Epidermal melanocyte (primary cell): ENCODE results near the gene SEMA3B.
A peak's percentile ranks its signal among the peaks of the same experiment; 100 is the strongest.
"Not testable (repeated sequence)": the region's sequence is repeated elsewhere in the genome, so short reads cannot be mapped to it uniquely, and the experiment has no call there.

Source experiments
- DNase-seq: peaks from one replicate; pipeline ENCODE4 v3.0.0; 2011; ENCODE audit warnings: low spot score; ENCODE audit not compliant: insufficient read length

Gene SEMA3B

DNA sequence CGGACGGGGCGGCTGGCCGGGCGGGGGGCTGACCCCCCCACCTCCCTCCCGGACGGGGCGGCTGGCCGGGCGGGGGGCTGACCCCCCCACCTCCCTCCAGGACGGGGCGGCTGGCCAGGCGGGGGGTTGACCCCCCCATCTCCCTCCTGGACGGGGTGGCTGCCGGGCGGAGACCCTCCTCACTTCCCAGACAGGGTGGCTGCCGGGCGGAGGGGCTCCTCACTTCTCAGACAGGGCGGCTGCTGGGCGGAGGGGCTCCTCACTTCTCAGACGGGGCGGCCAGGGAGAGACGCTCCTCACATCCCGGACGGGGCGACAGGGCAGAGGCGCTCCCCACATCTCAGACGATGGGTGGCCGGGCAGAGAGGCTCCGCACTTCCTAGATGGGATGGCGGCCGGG lies 43.1 kb downstream of the SEMA3B start:
- not testable (repeated sequence) for DNase-seq

DNA sequence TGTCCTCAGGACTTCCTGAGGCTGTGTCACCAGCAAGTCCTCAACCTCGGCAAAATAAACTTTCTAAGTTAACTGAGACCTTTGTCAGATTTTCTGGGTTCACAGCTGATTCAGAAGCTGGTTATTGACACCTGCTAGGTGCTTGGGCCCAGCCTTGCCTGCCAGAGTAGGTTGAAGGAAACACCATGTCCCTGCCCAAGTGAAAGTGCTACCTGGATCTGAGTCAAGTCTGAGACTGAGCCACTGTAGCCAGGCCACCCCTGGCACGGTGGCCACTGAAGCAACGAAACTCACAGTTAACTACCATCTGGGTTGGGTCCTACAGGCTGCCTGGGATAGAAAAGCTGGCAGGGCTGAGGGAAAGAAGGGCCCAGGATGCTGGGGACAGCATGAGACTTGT lies 45.4 kb downstream of the SEMA3B start:
- no peak for DNase-seq

DNA sequence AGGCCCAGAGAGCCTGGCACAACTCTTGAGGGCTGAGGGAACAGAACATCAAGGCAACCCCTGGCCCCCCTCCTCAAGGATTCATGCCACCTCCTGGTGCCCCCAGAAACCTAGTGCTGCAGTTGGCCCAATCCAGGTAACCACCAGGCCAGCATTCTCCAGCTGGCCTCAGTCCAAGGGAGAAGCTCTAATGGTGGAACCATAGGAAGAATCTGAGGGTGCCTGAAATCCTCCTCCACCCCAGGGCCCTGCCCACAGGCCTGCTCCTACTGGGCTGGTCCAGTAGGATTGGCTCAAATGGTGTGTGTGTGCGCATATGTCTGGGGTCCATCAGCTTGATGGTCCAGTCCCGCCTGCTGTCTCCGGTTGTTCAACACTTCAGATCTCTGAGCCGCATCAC lies 45.9 kb downstream of the SEMA3B start:
- no peak for DNase-seq

DNA sequence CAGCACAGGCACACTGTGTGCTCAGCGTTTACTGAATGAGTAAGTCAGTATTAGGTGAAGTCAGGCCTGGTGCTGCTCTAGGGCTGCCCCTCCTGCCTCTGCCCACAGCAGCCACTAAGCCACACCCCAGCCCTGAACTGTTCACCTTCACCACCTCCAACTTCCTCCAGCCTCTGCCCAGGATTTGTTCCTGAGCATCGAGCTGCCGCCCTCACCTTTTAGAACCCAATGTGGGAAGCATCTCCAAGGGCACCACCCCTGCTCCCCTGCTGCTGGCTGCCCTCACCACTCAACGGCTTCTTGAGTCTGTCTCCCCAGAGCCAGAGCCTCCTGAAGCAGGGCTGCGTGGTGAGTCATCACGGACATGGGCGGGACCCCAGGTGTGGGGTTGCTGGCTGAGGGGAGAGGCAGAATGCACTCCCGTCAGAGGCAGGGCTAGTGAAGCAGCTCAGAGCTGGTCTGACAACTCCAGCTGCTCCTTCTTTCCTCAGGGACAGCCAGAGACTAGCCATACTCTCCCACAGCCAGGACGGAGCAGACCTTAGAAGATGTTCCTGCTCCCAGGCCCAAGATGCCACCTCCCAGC lies 47.8 kb downstream of the SEMA3B start:
- no peak for DNase-seq

DNA sequence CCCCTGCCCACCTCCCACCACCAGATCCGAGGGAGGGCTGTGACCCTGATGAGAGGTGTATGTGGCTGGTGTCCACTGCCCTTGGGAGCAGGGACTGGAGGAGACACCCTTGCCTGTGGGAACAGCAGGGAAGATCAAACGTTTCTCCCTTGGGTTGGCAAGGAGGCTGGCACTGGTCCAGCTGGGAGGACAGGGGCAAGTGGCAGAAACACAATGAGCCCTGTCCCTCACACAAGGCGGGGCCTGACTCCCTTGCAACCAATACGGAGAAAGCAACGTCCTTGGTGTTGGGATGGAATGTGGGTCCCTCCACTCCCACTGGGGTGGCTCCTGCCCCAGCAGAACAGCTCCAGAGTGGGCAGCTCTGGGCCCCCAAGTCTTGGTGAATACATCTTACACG lies 48.4 kb downstream of the SEMA3B start:
- no peak for DNase-seq

DNA sequence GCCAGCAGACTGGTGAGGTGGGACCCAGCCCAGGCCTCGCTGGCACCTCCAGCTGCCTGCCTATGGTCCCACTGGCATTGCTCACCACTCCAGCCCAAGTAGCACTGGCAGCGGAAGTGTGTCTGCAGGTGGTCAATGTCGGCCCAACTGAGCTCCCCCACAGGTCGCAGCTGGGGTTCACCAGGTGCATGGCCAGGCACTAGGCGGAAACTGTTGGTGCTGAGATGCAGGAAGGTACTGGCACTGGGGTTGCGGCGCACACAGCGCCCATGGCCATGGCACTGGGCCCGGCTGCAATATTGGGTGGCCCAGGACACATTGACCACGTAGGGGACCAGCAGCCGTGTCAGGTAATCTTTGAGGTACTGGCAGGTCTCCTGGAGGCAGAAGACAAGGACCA lies 49.2 kb downstream of the SEMA3B start:
- no peak for DNase-seq

DNA sequence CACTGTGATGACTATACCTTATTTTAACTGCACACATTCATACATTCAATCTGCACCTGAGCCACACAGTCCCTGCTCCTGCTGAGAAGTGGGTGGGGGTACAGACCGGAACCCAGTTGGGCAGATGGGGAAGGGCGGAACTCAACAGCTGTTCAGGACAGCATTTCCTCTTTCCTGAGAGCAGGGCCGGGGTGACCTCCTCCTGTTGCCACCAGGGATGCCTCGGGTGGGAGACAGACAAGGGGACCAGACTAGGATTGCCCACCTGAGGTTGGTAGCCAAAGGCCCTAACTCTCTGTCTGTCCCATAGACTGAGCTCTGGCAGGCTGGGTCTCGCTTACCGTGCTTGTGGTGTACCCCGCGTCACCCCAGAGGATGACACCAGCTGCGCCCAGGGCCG lies 49.7 kb downstream of the SEMA3B start:
- DNase-seq = no peak

DNA sequence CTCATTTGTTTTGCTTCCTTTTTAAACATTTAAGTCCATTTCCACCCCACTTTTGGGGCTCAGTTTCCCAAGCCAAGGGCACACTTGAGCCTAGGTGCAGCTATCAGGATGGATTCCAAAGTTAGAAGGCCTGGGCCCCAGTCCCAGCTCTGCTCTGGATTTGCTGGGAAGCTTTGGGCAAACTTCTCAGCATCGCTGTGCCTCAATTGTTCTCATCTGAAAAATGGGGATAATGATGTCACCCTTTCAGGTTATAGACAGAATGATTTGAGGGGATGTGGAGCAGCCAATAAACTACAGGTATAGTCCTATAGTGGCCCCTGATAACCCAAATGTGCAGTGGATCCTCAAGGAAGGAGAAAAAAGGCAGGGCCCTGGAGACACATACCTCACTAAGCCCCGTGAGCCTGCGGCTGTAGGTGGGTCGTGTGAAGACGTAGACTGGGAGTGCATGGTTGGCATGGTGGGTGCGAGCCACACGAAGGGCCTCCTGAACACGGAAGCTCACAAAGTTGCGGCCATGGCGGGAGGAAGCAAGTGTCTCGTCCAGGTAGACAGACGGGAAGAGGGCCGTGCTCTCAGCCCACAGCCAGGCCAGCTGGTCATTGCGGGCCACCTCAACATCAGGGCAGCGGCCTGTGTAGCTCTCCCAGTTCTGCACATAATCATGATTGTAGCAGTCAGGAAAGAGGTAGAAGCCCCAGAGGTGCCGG lies 50.4 kb downstream of the SEMA3B start:
- DNase-seq = no peak

DNA sequence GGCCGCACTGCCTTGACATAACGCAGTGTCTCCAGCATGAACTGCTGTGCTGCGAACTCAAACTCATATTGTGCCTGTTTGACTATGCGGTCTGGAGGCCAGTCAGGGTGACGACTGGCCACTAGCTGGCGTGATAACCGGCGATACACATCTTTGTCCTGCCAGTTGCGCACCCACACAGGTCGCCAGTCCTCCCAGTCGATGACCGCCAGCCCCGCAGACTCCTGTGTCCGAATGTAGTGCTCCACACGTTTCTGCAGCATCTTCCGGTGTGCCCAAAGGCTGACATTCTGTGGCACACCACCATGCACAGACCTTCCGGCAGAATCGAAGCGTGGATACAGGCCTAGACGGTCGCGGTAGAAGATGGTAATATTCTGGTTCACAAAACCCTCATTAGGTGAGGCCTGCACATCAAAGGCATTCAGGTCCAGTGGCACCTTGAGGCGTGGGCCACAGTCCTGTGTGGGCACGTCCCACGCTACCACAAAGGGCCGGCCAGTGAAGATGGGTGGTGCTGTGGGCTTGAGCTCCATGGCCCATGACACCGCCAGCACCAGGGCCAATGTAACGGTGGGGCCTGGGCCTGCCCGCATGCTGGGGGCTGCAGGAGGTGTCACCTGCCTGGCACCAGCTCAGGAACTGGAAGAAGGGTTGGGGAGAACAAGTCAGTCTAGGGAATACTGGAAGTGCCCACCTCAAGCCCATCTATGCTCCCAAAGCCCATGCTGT lies 51.1 kb downstream of the SEMA3B start:
- no peak for DNase-seq

DNA sequence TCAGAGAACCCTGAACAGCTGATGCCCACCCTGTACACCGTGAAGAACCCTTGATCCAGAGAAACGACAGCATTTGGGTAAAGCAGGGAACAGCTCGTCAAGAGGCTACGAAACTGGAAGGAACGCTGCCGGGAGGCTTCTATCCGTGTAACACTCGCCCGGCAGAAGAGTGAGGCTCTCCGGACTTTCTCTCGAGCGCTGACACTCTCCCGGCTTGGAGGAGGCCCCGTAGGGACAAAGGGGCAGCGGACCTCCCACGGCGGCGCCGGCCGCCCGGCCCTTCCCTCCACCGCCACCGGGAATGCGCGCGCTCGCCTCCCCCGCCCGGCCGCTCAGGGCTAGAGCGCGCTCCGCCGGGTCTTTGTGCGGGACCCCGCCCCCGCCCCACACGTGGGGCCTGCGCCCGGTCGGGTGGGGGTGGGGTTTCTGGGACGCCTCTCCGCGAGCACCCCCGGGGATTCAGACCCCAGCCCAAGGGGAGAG lies 51.9 kb downstream of the SEMA3B start:
- peak; percentile 47 for DNase-seq

DNA sequence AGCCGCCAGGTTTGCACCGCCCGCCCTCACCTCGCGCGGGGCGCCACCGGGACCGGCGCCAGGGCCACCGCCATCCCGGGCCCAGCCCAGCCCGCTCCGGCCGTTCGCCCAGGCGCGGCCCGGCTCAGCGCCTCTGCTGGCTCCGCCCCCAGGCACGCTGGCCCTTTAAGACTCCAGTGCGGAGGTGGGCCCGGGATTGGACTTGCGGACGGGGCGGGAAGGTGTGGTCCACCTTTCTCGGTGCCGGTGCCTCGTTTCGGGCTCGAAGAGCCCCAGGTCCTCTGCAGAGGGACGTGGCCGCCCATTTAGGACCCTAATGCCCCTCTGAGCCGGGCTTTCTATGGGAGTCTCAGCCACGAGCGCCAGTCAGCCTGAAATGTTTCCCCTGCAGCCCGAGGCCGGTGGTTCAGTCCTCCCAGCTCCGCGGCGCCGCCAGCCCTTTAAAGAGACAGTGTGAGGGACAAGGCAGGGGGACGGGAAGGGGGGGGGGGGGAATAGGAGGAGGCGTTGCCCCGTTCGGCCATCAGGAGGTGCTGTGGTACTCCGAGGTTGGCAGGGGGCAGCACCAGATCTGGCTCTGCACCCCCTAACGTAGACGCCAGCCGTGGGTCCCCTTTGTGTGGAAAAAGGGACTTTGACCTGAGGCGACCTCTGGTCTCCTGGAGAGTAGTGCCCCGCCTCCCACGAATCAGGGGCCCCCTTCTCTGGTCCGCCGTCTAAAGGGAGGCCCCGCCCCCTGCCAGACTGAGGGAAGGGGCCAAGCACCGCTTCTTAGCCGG lies 52.6 kb downstream of the SEMA3B start:
- DNase-seq = peak; percentile 80

DNA sequence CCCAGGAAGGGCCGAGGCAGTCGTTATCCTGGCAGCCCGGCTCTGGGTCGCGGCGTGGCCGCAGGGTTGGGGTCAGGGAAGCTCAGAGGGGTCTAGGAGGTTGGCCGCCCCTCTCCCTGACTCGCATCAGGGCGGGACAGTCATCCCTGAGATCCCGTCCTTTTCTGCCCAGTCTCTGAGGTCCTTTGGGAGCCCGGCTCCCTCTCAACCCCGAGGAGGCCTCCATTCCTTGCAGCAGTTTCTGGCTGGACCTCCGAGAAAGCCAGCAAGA lies 53.1 kb downstream of the SEMA3B start:
- DNase-seq = no peak

DNA sequence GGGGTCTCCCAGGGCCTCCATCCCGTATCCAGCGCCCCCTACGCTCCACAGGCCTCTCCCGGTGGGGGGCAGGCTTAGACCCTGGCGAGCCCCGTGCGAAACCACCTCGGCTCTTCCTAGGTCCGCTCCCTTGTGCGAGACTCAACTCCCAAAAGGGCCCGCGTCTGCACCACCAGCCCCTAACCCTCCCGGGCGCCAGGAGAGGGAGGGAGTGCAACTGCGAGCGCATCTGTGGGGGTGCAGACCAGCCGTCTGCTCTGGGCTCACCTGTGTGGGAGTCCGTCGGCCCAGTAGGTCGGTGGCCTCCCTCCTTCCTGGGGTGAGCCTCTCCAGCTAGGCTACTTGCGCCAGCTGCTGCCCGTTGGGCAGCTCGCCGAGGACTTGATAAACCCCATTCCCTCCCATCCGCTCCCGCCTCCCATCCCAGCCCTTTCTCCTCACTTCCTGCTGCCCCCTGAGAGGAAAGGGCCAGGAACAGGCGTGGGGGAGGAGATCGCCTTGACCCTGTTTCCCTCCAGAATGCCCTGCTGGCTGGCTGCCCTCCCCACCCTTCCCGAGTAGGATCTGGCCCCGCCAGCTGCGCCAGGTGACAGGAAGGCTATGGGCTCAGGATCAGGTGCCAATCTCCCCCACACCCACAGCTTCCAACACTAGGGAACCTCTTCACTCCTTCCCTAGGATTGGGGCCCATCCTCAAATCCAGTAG lies 53.6 kb downstream of the SEMA3B start, which contains the start of gene HYAL2:
Gene HYAL2, minus strand, starts transcription at position 360 of the 706 bp plus-strand sequence. CDS start 2,256 bp downstream, outside the sequence.
- no peak for DNase-seq

DNA sequence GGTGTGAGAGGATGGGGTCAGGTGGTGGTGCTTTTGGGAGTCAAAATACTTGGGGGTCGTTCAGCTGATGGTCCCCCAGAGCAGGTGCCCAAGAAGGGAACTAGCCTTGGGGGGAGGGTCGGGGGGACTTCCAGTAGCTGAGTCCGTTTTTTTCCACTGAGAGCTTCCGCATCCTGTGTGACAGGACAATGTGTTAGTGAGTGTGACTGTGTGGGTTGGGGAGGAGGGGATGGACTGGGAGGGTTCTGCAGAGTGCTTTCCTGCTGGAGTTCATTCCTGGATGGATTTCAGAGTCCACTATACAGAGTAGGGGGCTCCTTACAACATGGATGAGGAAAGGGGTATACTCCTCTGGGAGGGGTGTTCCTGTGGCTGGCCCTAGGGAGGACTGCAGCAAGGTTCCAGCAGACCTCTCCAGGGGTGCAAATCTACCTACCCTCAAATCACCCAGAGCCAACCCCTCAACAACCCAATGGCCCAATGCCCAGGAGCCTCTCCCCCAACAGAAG lies 54.2 kb downstream of the SEMA3B start:
- no peak for DNase-seq

DNA sequence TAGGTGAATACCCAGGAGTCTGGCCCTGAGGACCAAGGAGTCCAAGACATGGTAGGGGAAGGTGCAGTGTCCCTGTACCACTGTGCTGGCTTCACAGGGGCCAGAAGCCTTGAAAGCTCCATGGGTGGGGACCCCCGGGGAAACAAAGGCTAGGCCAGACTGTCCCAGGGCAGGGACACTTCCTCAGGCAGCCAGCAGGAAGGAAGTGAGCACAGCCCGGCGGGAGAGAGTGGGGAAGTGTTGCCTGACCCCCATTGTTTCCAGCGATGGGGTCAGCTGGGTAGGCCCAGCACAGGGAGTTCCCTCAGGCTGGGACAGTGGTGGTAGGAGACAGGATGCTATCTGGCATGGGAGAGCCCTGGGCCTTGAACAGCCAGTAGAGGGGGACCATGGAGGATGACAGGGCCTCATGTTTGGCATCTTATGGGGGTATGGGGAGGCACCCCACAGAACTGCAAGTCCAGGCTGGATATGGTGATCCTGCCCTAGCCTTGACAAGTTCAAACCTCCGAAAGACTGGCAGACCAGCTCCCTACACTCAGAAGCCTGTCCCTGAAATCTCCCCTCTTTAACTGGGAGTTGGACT lies 54.8 kb downstream of the SEMA3B start:
- no peak for DNase-seq

DNA sequence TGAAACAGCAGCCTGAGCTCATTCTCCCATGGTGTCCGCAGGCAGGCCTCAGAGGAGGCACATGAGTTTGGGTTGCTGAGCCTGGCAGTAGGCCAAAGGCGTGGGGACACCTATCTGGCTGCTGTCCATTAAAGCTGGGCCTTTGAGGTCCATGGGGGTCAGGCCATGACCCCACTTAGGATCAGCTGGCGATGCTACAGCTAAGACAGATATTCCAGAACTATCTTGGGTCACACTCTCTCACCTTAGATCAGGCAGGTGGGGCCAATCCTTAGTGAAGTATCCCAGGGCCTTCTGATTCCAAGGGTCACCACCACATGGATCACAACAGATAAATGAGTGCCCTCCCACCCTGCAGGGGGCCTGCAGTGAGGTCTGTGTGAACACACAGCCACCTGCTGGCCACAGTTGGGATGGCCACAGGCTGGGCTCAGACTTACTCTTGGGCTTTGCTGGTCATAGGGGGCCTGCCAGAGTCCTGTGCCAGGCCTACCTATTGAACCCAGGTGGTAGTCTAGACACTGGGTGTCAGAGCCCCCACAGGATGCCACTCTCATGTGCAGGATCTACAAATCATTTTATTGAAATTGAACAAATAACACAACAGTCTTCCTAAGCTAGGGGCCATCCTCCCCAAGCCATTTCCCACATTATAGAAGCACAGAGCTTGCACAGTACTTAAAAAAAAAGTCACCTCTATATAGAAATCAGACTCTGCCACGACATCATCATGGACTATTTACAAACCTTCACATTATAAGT lies 55.6 kb downstream of the SEMA3B start:
- peak; percentile 81 for DNase-seq

DNA sequence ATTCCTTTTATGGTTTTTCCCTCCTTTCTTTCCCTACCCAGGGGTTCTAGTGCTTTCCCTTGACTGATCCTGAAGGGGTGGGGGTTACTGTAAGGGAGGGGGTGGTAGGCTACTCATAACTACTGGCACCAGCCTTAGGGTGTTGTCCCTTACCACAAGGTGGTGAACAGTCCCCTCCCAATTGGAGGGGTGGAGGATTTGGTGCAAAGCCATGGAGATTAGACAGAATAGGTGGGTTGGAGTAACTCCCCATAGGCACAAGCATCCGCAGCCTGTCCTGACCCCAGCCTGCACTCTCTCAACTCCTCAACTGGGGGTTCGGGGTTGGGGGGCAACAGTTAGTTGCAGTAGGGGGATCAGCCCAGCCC lies 56.1 kb downstream of the SEMA3B start:
- DNase-seq = no peak

DNA sequence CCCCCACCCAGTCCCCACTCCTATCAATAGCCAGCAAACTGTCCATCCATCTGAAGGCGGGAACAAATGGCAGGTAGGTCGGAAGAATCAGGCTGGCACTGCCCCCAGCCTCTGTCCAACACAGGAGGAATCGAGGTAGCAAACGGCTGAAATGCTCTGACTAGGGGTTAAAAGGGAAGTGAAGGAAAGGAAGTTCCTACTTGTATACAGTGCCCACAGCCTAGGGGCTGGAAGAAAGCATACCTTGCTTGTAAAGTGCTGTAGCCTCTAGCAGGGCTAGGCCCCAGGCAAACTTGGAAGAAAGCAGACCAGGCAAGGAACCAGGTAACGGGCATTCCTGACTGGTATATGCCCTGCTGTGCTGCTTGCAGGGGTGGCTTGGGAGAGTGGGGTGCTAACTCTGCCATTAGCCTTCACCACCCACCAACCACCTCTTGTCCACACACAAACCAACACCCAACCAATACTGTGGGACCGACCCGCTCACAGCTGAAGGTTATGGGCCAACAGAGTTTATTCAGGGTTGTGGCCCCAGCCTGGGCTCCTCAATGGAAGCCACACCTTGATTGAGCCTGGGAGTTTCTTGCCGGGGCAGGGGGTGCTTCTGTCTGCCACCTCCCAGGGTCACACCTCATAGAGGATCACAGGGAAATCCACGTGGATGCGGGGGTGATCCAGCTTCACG lies 56.7 kb downstream of the SEMA3B start:
- no peak for DNase-seq

DNA sequence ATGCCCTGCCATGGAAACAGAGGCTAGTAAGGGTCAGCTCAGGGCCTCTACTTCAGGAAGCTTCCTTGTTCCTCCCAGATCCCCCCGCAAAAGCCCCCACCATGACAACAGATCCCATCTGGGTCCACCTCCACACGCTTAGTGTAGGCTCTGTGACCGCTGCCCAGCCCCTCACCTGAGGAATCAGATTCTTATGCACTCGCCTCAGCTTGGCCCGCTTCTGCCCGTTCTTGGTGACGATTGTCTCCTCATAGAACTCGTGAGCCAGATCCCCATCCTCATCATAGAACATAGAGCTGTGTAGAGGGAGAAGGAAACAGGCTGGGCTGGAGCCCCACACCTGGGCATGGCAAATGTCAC lies 57.2 kb downstream of the SEMA3B start:
- DNase-seq = no peak

DNA sequence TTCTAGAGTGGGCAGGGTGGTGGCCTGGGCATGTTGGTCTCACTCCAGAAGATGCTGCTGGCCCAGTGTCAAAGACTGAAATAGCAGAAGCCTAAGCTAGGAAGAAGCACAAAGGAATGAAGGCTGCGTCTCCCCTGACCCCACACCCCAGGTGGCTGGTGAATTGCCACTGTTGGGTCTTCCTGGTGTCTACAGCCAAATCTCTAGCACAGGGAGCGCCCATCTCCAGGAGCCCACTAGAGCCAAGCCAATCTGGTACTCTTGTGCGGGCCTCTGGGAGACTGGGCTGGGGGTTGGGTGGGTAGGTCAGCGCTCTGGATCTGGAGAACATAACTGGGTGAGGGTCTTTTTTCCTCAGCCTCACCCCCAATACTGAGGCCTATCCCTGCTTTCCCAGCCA lies 58.2 kb downstream of the SEMA3B start:
- no peak for DNase-seq
